Mesodermal cell (in vitro differentiated cells): ENCODE results near the gene FGGY.
"Not testable (repeated sequence)": the region's sequence is repeated elsewhere in the genome, so short reads cannot be mapped to it uniquely, and the experiment has no call there.

Source experiments
- H3K27ac ChIP-seq: 2 replicates; pipeline ENCODE4 v1.7.0; 2013; ENCODE audit warnings: mild to moderate bottlenecking, low read depth, low read length, moderate library complexity; ENCODE audit not compliant: severe bottlenecking
- H3K36me3 ChIP-seq: 2 replicates; pipeline ENCODE4 v1.7.1; 2013; ENCODE audit warnings: mild to moderate bottlenecking, low read length, moderate library complexity; ENCODE audit not compliant: control insufficient read depth, insufficient read depth
- H3K4me1 ChIP-seq: one replicate; pipeline ENCODE4 v1.7.1; 2013; ENCODE audit warnings: mild to moderate bottlenecking, low read length; ENCODE audit not compliant: insufficient read depth, control insufficient read depth, poor library complexity, severe bottlenecking
- H3K4me3 ChIP-seq: 2 replicates; pipeline ENCODE4 v1.7.0; 2013; ENCODE audit warnings: low read length, control low read depth, mild to moderate bottlenecking; ENCODE audit not compliant: insufficient read depth, poor library complexity, severe bottlenecking; ENCODE audit errors: extremely low read depth
- H3K9me3 ChIP-seq: 2 replicates; pipeline ENCODE4 v1.7.1; 2013; ENCODE audit warnings: mild to moderate bottlenecking, low read length, moderate library complexity; ENCODE audit not compliant: control insufficient read depth
- WGBS, 2 experiments: methylation state at CpG; one replicate each; pipeline ENCODE4 v1.1.5; 2013; ENCODE audit warnings: missing lambda C conversion rate in 2 of 2; ENCODE audit not compliant: insufficient coverage in 2 of 2; 5-methylcytosine and 5-hydroxymethylcytosine counted together

FGGY gene

GRCh38 chr1:59485949-59486348, 189.1 kb downstream of the FGGY start:
- H3K27ac ChIP-seq: no peak overlapping the region
- H3K4me1 ChIP-seq: no peaks in the 10 kb centered on the region
- H3K9me3 ChIP-seq: no peaks in the 10 kb centered on the region
- H3K4me3 ChIP-seq: no peak overlapping the region
- H3K36me3 ChIP-seq: no peaks in the 10 kb centered on the region
- WGBS, 2 experiments: 79 to 100% methylated on average over 2 of the region's 2 CpGs

- no CpG with 5 or more reads among the region's 2 CpGs for WGBS, 2 experiments
- no peaks in the 10 kb centered on the region for H3K4me1 ChIP-seq
- no peaks in the 10 kb centered on the region for H3K9me3 ChIP-seq
- no peaks in the 10 kb centered on the region for H3K36me3 ChIP-seq
- H3K4me3 ChIP-seq: no peak overlapping the region
- no peak overlapping the region for H3K27ac ChIP-seq
These were observed 189.7 kb downstream of the FGGY start for GRCh38 chr1:59486615-59487014.

GRCh38 chr1:59487335-59488031, 190.6 kb downstream of the FGGY start:
- H3K4me3 ChIP-seq: no peak overlapping the region
- no peaks in the 10 kb centered on the region for H3K36me3 ChIP-seq
- no peaks in the 10 kb centered on the region for H3K4me1 ChIP-seq
- H3K9me3 ChIP-seq: peaks cover 6% of the 10 kb centered on the region
- H3K27ac ChIP-seq: no peak overlapping the region
- WGBS, 2 experiments: 67 to 68% methylated on average over 1 to 2 of the region's 2 CpGs

GRCh38 chr1:59492500-59492899, 195.6 kb downstream of the FGGY start:
- 90 to 100% methylated on average over 1 of the region's 1 CpG for WGBS, 2 experiments
- H3K4me3 ChIP-seq: no peak overlapping the region

GRCh38 chr1:59494145-59494833, 197.4 kb downstream of the FGGY start:
- H3K27ac ChIP-seq: no peak overlapping the region
- peaks cover 7% of the 10 kb centered on the region for H3K9me3 ChIP-seq
- H3K4me3 ChIP-seq: no peak overlapping the region
- H3K4me1 ChIP-seq: peaks cover 4% of the 10 kb centered on the region
- no peaks in the 10 kb centered on the region for H3K36me3 ChIP-seq

More at GRCh38 chr1:59492500-59492899, 195.6 kb downstream of the FGGY start:
- Histone ChIP-seq H3K9me3 (peaks cover 7% of the 10 kb centered on the region), H3K4me1 (no peaks in the 10 kb centered on the region), H3K27ac (no peak overlapping the region), H3K36me3 (no peaks in the 10 kb centered on the region)

DNA sequence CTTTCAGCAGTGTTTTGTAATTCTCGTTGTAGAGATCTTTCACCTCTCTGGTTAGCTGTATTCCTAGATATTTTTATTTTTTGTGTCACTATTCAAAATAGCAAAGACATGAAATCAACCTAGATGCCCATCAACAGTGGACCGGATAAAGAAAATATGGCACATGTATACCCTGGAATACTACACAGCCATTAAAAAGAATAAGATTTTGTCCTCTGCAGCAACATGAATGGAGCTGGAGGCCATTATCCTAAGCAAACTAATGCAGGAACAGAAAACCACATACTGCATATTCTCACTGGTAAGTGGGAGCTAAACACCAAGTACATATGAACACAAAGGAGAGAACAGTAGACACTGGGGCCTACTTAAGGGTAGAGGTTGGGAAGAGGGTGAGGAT, 199.3 kb downstream of the FGGY start:
- no CpG with 5 or more reads among the region's 2 CpGs for WGBS, 2 experiments
- not testable (repeated sequence) for H3K9me3 ChIP-seq, H3K36me3 ChIP-seq, H3K4me1 ChIP-seq, H3K4me3 ChIP-seq, H3K27ac ChIP-seq

- Histone ChIP-seq H3K9me3 (no peaks in the 10 kb centered on the region), H3K4me1 (peaks cover 4% of the 10 kb centered on the region), H3K27ac (no peak overlapping the region), H3K36me3 (no peaks in the 10 kb centered on the region), H3K4me3 (no peak overlapping the region)
- WGBS, 2 experiments: 82 to 94% methylated on average over 1 to 5 of the region's 7 CpGs
These were observed 200.7 kb downstream of the FGGY start for GRCh38 chr1:59497616-59498015.

DNA sequence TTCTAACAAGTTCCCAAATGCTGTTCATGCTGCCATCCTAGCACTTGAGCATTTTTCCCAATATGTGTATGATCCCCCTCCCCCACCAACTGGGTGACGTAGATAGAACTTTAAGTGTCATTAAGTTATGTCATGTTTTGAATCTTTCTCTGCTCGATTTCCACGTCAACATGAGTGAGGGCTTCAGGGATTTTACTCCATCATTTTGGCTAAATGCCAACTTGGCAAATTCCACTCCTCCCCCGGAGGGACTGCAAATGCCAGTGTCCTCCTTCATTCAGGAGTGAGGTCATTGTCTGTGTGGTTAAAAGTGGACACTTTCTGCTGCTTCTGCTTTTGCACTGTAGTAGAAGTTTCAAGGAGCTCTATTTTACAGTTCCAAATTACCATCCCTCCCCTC, 201.7 kb downstream of the FGGY start:
- Histone ChIP-seq H3K4me1 (peaks cover 4% of the 10 kb centered on the region), H3K36me3 (no peaks in the 10 kb centered on the region), H3K9me3 (no peaks in the 10 kb centered on the region), H3K4me3 (no peak overlapping the region), H3K27ac (no peak overlapping the region)
- 83 to 94% methylated on average over 2 to 3 of the region's 4 CpGs for WGBS, 2 experiments

- Histone ChIP-seq H3K9me3 (no peaks in the 10 kb centered on the region), H3K4me3 (no peak overlapping the region), H3K36me3 (no peaks in the 10 kb centered on the region), H3K4me1 (peaks cover 4% of the 10 kb centered on the region), H3K27ac (no peak overlapping the region)
- WGBS, 2 experiments: 100% methylated on average over 1 to 2 of the region's 5 CpGs
These were observed 202.5 kb downstream of the FGGY start for GRCh38 chr1:59499273-59499942.

- H3K9me3 ChIP-seq: no peaks in the 10 kb centered on the region
- peaks cover 4% of the 10 kb centered on the region for H3K4me1 ChIP-seq
- H3K4me3 ChIP-seq: no peak overlapping the region
- H3K27ac ChIP-seq: no peak overlapping the region
- WGBS, 2 experiments: 67 to 100% methylated on average over 1 of the region's 4 CpGs
- H3K36me3 ChIP-seq: no peaks in the 10 kb centered on the region
These were observed 203.2 kb downstream of the FGGY start for GRCh38 chr1:59499943-59500569.
